Omental fat pad (tissue), 4 donors: Measurements from ENCODE around the gene NPPA. TPM values are rescaled to one million over a fixed set of nuclear protein-coding genes. Genes with fewer than 3 reads are reported as not detected.
A peak's percentile ranks its signal among the peaks of the same experiment; 100 is the strongest.

ENCODE experiments used
- ATAC-seq: fragments of 150-250 bp; one replicate; pipeline ENCODE4 v1.9.1; 2016; ENCODE audit warnings: mild to moderate bottlenecking, moderate library complexity; ENCODE audit not compliant: low FRiP score
- DNase-seq: peaks from one replicate; pipeline ENCODE4 v3.0.0-alpha.2; 2019; ENCODE audit warnings: low spot score
- CTCF ChIP-seq, 3 donors: fragments of 450-650 bp; IDR thresholded peaks; one replicate each; pipeline ENCODE4 v1.5.1; 2016 to 2017; ENCODE audit warnings: antibody characterized with exemption in 3 of 3, mild to moderate bottlenecking in 3 of 3, moderate library complexity in 2 of 3
- total RNA-seq, 4 donors: library from RNA; depleted of rRNA; stranded (reverse); fragments of >200 nt; gene quantifications; one replicate each; pipeline ENCODE4 v1.1.0, GENCODE V29; 2016

NPPA gene
- total RNA-seq, 4 donors from 2014 or later, result not detected

- no peak for ATAC-seq
- DNase-seq, result no peak
- no peak for TF ChIP-seq CTCF (IDR thresholded peaks at IDR 0.05)
Measured at GRCh38 chr1:11802616-11802972, 45.0 kb downstream of the NPPA start.

GRCh38 chr1:11800756-11801433 lies 46.7 kb downstream of the NPPA start:
- no peak for TF ChIP-seq CTCF (IDR thresholded peaks at IDR 0.05)
- DNase-seq, result no peak
- ATAC-seq, result no peak

- no peak for DNase-seq
- no peak for ATAC-seq
- no peak for TF ChIP-seq CTCF (IDR thresholded peaks at IDR 0.05)
Measured at GRCh38 chr1:11800391-11800755, 47.2 kb downstream of the NPPA start.

- no peak for ATAC-seq
- DNase-seq, result no peak
- TF ChIP-seq CTCF (IDR thresholded peaks at IDR 0.05), result no peak
Measured at GRCh38 chr1:11799896-11800295, 47.7 kb downstream of the NPPA start.

GRCh38 chr1:11799099-11799498 lies 48.5 kb downstream of the NPPA start:
- DNase-seq (no peak), ATAC-seq (no peak)
- TF ChIP-seq CTCF (IDR thresholded peaks at IDR 0.05), result no peak

GRCh38 chr1:11797525-11798216 lies 49.9 kb downstream of the NPPA start:
- no peak for TF ChIP-seq CTCF (IDR thresholded peaks at IDR 0.05)
- DNase-seq, result no peak
- ATAC-seq, result peak; percentile 45
